A673 (cell line): ENCODE measurements around the gene TTYH1. TPM values are rescaled to one million over a fixed set of nuclear protein-coding genes. Genes with fewer than 3 reads are reported as not detected.
A peak's percentile ranks its signal among the peaks of the same experiment; 100 is the strongest.

Source experiments
- BruUV-seq: library from RNA; stranded (reverse); fragments of 400-500 nt; replicated peaks from 2 replicates; lab custom pipeline; 2021; lab: Mats Ljungman, UMichigan
- CTCF ChIA-PET: fragments of 300-600 bp; sonication (Branson Sonifier 250); formaldehyde crosslinking; loops from one replicate; lab custom pipeline; 2022; ENCODE audit warnings: antibody characterized with exemption; lab: Charles Lee
- POLR2A ChIA-PET: fragments of 300-600 bp; sonication (Branson Sonifier 250); formaldehyde crosslinking; loops from one replicate; lab custom pipeline; 2022; ENCODE audit warnings: antibody characterized with exemption; ENCODE audit not compliant: low non-redundant PET; lab: Charles Lee
- DNase-seq: peaks from one replicate; pipeline ENCODE4 v3.0.0-alpha.2; 2015; ENCODE audit warnings: low spot score
- H3K27ac ChIP-seq: fragments of 200-600 bp; sonication (generic); 2 replicates; pipeline ENCODE4 v1.5.1; 2016; ENCODE audit warnings: mixed run types, low read depth, mild to moderate bottlenecking, mixed read lengths, antibody characterized with exemption, low read length; ENCODE audit not compliant: poor library complexity, severe bottlenecking
- H3K27me3 ChIP-seq: fragments of 200-600 bp; sonication (generic); replicated peaks from 2 replicates; pipeline ENCODE4 v1.6.1; 2017; ENCODE audit warnings: mixed run types, low read depth, mild to moderate bottlenecking, mixed read lengths, antibody characterized with exemption, low read length; ENCODE audit not compliant: insufficient read depth, poor library complexity
- H3K36me3 ChIP-seq: fragments of 200-600 bp; sonication (generic); 2 replicates; pipeline ENCODE4 v1.6.1; 2016; ENCODE audit warnings: mixed run types, mild to moderate bottlenecking, mixed read lengths, antibody characterized with exemption, low read length; ENCODE audit not compliant: insufficient read depth, poor library complexity, severe bottlenecking
- H3K4me1 ChIP-seq: fragments of 200-600 bp; sonication (generic); 2 replicates; pipeline ENCODE4 v1.6.1; 2017; ENCODE audit warnings: mixed run types, mild to moderate bottlenecking, mixed read lengths, antibody characterized with exemption, low read length; ENCODE audit not compliant: insufficient read depth, poor library complexity, severe bottlenecking
- H3K4me3 ChIP-seq: fragments of 200-600 bp; sonication (generic); 2 replicates; pipeline ENCODE4 v1.5.1; 2016; ENCODE audit warnings: low read depth, mixed run types, mild to moderate bottlenecking, mixed read lengths, low read length; ENCODE audit not compliant: poor library complexity, severe bottlenecking
- H3K9me3 ChIP-seq: fragments of 200-600 bp; sonication (generic); 2 replicates; pipeline ENCODE4 v1.6.1; 2016; ENCODE audit warnings: mixed run types, low read depth, mild to moderate bottlenecking, mixed read lengths, antibody characterized with exemption, low read length; ENCODE audit not compliant: poor library complexity, severe bottlenecking
- CTCF ChIP-seq: fragments of 300-800, 200-600 bp; sonication (generic); conservative IDR thresholded peaks from 2 replicates; pipeline ENCODE4 v1.5.1; 2017; ENCODE audit warnings: low read depth, mild to moderate bottlenecking, antibody characterized with exemption, low read length, moderate library complexity, mixed read lengths
- EZH2 ChIP-seq: fragments of 200-600 bp; sonication (generic); IDR thresholded peaks from 2 replicates; pipeline ENCODE4 v1.6.1; 2017; ENCODE audit warnings: borderline replicate concordance, low read depth, mild to moderate bottlenecking, mixed read lengths, antibody characterized with exemption, low read length; ENCODE audit not compliant: poor library complexity, severe bottlenecking
- intact Hi-C: fragments of 100-400 bp; cut with micrococcal nuclease; formaldehyde crosslinking; loops from one replicate; pipeline ENCODE4 v1.10.0; 2022; ENCODE audit not compliant: unreplicated experiment
- total RNA-seq: library from RNA; stranded (reverse); gene quantifications from 2 replicates; pipeline ENCODE4 v1.2.3, GENCODE V29; 2021

Gene TTYH1
- total RNA-seq, 1 experiment from 2014 or later = 3.0 TPM

GRCh38 chr19:54460230-54461005 is 45.2 kb downstream of the TTYH1 start:
- Histone ChIP-seq H3K27ac (peak overlapping the region; percentile 97), H3K4me1 (peaks cover 30% of the 10 kb centered on the region), H3K27me3 (no peaks in the 10 kb centered on the region), H3K4me3 (no peak overlapping the region), H3K36me3 (peaks cover 53% of the 10 kb centered on the region), H3K9me3 (no peaks in the 10 kb centered on the region)
- ChIA-PET CTCF (interaction anchor here (0.5 kb wide), 3 partner anchors 17 to 224 kb away, joined by 3 to 4 read pairs (median 3); no protein-coding TSS in a partner anchor), POLR2A (no interaction called here)
- intact Hi-C loops = no loop called here
- no peak for DNase-seq
- BruUV-seq = no TSS peak
- TF ChIP-seq EZH2 (no peak), CTCF (no peak)

GRCh38 chr19:54461210-54461609 is 45.9 kb downstream of the TTYH1 start:
- H3K9me3 ChIP-seq = no peaks in the 10 kb centered on the region
- H3K27me3 ChIP-seq = no peaks in the 10 kb centered on the region
- CTCF ChIA-PET = interaction anchor here (0.5 kb wide), 1 partner anchor 223 kb away, joined by 3 read pairs; no protein-coding TSS in a partner anchor
- H3K36me3 ChIP-seq = peaks cover 45% of the 10 kb centered on the region
- peak overlapping the region; percentile 97 for H3K27ac ChIP-seq
- no peak for DNase-seq
- intact Hi-C loops = no loop called here
- TF ChIP-seq CTCF (no peak), EZH2 (no peak)
- no peak overlapping the region for H3K4me3 ChIP-seq
- H3K4me1 ChIP-seq = peaks cover 30% of the 10 kb centered on the region
- TSS peak; percentile 27 for BruUV-seq
- POLR2A ChIA-PET = no interaction called here

DNA sequence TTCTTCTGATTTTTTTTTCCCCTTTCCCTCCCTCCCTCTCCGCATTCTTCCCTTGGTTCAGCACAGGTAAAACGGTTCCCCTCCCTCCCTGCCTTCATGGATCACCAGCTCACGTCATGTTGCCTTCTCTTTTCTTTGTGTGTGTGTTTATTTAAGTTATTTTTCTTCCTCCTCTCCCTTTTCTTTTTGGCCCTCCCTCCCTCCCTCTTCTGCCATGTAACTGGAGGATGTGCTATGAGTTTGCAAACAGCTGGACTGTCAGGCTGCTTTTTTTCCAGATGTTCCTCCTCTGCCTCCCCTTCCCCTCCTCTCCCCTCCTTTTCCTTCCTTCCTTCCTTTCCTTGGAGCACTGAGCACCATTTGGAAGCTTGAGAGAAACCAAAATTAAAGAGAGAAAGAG is 46.3 kb downstream of the TTYH1 start:
- peak overlapping the region; percentile 97 for H3K27ac ChIP-seq
- H3K4me3 ChIP-seq = peak overlapping the region; percentile 66
- no peak for TF ChIP-seq EZH2
- TF ChIP-seq CTCF = no peak
- peaks cover 41% of the 10 kb centered on the region for H3K36me3 ChIP-seq
- H3K9me3 ChIP-seq = no peaks in the 10 kb centered on the region
- CTCF ChIA-PET = no interaction called here
- intact Hi-C loops = no loop called here
- no TSS peak for BruUV-seq
- DNase-seq = peak; percentile 45
- peaks cover 30% of the 10 kb centered on the region for H3K4me1 ChIP-seq
- POLR2A ChIA-PET = interaction anchor here (0.7 kb wide), 2 partner anchors 12 to 1159 kb away, joined by 10 to 12 read pairs; no protein-coding TSS in a partner anchor
- no peaks in the 10 kb centered on the region for H3K27me3 ChIP-seq
